DOHH2 (cell line): ENCODE data around the gene OPN4.

ENCODE experiments used
- H3F3A ChIP-seq: fragments of 200-600 bp; sonication (generic), shearing (Covaris generic); 2 replicates; pipeline ENCODE4 v1.6.0; 2016; ENCODE audit warnings: antibody characterized with exemption, mild to moderate bottlenecking; ENCODE audit not compliant: control insufficient read depth, insufficient read depth
- H3K27ac ChIP-seq: fragments of 200-600 bp; sonication (generic); 2 replicates; pipeline ENCODE4 v1.5.1; 2014; ENCODE audit warnings: low read depth, mild to moderate bottlenecking, low read length, moderate library complexity
- H3K27me3 ChIP-seq: fragments of 200-600 bp; sonication (generic); 2 replicates; pipeline ENCODE4 v1.6.1; 2014; ENCODE audit warnings: mild to moderate bottlenecking, low read length, mixed read lengths; ENCODE audit not compliant: control insufficient read depth
- H3K36me3 ChIP-seq: fragments of 200-600 bp; sonication (generic); 2 replicates; pipeline ENCODE4 v1.6.1; 2014; ENCODE audit warnings: mild to moderate bottlenecking, low read length, moderate library complexity, mixed read lengths; ENCODE audit not compliant: control insufficient read depth
- H3K4me1 ChIP-seq: fragments of 200-600 bp; sonication (generic); 2 replicates; pipeline ENCODE4 v1.6.1; 2014; ENCODE audit warnings: mild to moderate bottlenecking, low read length, mixed read lengths; ENCODE audit not compliant: control insufficient read depth
- H3K4me2 ChIP-seq: fragments of 200-600 bp; sonication (generic); 2 replicates; pipeline ENCODE4 v1.6.0; 2014; ENCODE audit warnings: mild to moderate bottlenecking, low read length, moderate library complexity
- H3K4me3 ChIP-seq: fragments of 200-600 bp; sonication (generic); 2 replicates; pipeline ENCODE4 v1.5.1; 2014; ENCODE audit warnings: mild to moderate bottlenecking, low read length, mixed read lengths
- H3K79me2 ChIP-seq: fragments of 200-600 bp; sonication (generic); 2 replicates; pipeline ENCODE4 v1.6.1; 2014; ENCODE audit warnings: mild to moderate bottlenecking, low read length, mixed read lengths; ENCODE audit not compliant: control insufficient read depth
- H3K9me2 ChIP-seq: fragments of 200-600 bp; sonication (generic); replicated peaks from 2 replicates; pipeline ENCODE4 v1.6.1; 2014; ENCODE audit warnings: mild to moderate bottlenecking, low read length, mixed read lengths; ENCODE audit not compliant: control insufficient read depth
- H3K9me3 ChIP-seq: fragments of 200-600 bp; sonication (generic); 2 replicates; pipeline ENCODE4 v1.6.1; 2014; ENCODE audit warnings: antibody characterized with exemption, low read length, mixed read lengths; ENCODE audit not compliant: control insufficient read depth, insufficient read depth
- H4K20me1 ChIP-seq: fragments of 200-600 bp; sonication (generic); 2 replicates; pipeline ENCODE4 v1.6.0; 2014; ENCODE audit warnings: low read depth, mild to moderate bottlenecking, antibody characterized with exemption, low read length, moderate library complexity; ENCODE audit not compliant: control insufficient read depth, insufficient read depth
- CTCF ChIP-seq: fragments of 200-600 bp; sonication (generic); IDR thresholded peaks from one replicate; pipeline ENCODE4 v1.5.1; 2014; ENCODE audit warnings: antibody characterized with exemption, mild to moderate bottlenecking, low read depth, low read length; ENCODE audit not compliant: poor library complexity, severe bottlenecking
- EZH2phosphoT487 ChIP-seq: fragments of 200-600 bp; sonication (generic); IDR thresholded peaks from 2 replicates; pipeline ENCODE4 v1.6.1; 2017; ENCODE audit warnings: borderline replicate concordance, mild to moderate bottlenecking, antibody characterized with exemption, low read length, moderate library complexity, mixed read lengths

The OPN4 gene

DNA sequence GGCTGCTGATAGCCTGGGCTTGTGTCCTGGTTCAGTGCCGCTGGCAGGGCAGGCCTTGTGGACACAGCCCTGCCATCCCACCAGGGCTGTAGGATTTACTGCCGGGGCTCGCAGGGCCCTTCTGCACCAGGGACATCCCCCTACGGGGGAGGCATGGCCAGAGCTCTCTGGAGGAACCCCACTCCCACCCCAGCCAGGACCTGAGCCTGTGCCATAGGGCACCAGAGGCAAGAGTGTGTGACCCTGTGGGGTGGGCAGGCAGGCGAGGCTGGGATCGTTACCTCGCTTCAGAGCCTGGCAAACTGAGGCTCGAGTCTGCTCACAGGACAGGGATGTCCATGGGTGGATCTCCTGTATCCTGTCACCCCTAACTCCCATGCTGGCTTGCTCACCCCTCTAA is 16.5 kb downstream of the OPN4 start:
- no peak overlapping the region for H3K27ac ChIP-seq
- peaks cover 8% of the 10 kb centered on the region for H3K4me1 ChIP-seq
- H3K9me3 ChIP-seq: no peaks in the 10 kb centered on the region
- no peak overlapping the region for H3K4me2 ChIP-seq
- H3K27me3 ChIP-seq: no peaks in the 10 kb centered on the region
- H3K9me2 ChIP-seq: no peaks in the 10 kb centered on the region
- no peaks in the 10 kb centered on the region for H3F3A ChIP-seq
- no peak overlapping the region for H3K4me3 ChIP-seq
- H4K20me1 ChIP-seq: no peaks in the 10 kb centered on the region
- H3K36me3 ChIP-seq: no peaks in the 10 kb centered on the region
- H3K79me2 ChIP-seq: no peaks in the 10 kb centered on the region
- no peak for TF ChIP-seq EZH2phosphoT487
- no peak for TF ChIP-seq CTCF

DNA sequence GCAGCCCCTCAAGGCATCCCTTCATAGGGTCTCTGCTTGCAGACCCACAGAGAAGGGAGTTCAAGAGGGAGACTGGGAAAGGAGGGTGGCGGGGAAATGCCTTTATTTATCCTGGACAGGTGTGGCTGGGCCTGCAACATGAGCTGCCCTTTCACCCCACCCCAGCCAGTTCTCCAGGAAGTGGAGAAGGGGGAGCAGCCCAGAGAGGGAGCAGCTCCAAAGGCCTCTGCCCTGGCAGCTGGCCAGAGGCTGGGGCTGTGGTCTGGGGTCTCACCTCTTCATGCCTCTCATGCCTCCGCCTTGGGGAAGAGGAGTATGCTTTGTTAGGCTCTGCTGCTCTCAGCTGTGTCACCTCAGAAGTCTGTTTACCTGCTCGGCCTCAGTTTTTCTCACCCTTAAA is 17.1 kb downstream of the OPN4 start:
- TF ChIP-seq CTCF (no peak), EZH2phosphoT487 (no peak)
- Histone ChIP-seq H3K9me2 (no peaks in the 10 kb centered on the region), H3K4me1 (peaks cover 8% of the 10 kb centered on the region), H3F3A (no peaks in the 10 kb centered on the region), H3K9me3 (no peaks in the 10 kb centered on the region), H3K4me3 (no peak overlapping the region), H3K27ac (no peak overlapping the region), H3K4me2 (no peak overlapping the region), H3K36me3 (no peaks in the 10 kb centered on the region), H4K20me1 (no peaks in the 10 kb centered on the region), H3K79me2 (no peaks in the 10 kb centered on the region), H3K27me3 (no peaks in the 10 kb centered on the region)

GRCh38 chr10:86671985-86672710 is 17.8 kb downstream of the OPN4 start:
- no peak overlapping the region for H3K4me3 ChIP-seq
- no peak overlapping the region for H3K27ac ChIP-seq
- H3K27me3 ChIP-seq: no peaks in the 10 kb centered on the region
- no peaks in the 10 kb centered on the region for H3K79me2 ChIP-seq
- H3K4me1 ChIP-seq: peaks cover 8% of the 10 kb centered on the region
- no peak for TF ChIP-seq EZH2phosphoT487
- TF ChIP-seq CTCF: no peak
- H4K20me1 ChIP-seq: no peaks in the 10 kb centered on the region
- H3K4me2 ChIP-seq: no peak overlapping the region
- no peaks in the 10 kb centered on the region for H3K9me2 ChIP-seq
- H3K9me3 ChIP-seq: no peaks in the 10 kb centered on the region
- no peaks in the 10 kb centered on the region for H3F3A ChIP-seq
- H3K36me3 ChIP-seq: no peaks in the 10 kb centered on the region
